Measurements from ENCODE around the gene DYNC1I1.

DYNC1I1 gene

DNA sequence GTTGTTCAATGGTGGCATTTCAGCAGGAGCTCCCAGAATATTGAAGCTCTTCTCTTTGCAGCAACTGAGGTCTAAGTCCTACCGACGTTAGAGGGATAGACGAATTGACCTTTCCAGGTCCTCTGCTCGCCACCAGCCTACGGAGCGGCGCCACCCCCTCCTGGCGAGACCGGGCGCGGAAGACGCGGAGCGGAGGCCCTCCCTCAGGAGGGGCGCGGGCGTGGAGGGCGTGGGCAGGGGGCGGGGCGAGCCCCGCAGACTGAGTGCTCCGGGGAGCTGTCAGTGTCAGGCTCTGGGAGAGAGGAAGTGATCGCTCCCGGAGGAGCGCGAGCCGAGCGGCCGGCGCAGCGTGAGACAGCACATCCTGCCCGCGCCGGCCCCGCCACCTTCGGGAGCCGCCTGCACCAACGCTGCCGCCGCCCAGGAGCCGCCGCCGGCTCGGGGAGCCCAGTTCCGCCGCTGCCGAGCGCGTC lies at the start of gene DYNC1I1:
TSS of gene DYNC1I1 (plus strand) at position 257 of the 473 bp plus-strand sequence. CDS start 32,176 bp downstream, outside the sequence.
- peak in 1 of 2 donors; percentile 4 for DNase-seq (ENCODE audit: low read depth in 2 of 2)

GRCh38 chr7:95723583-95724180 lies 48.7 kb upstream of the DYNC1I1 start:
- no peak for DNase-seq (ENCODE audit: low read depth in 2 of 2)

GRCh38 chr7:95725205-95725604 lies 47.1 kb upstream of the DYNC1I1 start:
- no peak for DNase-seq (ENCODE audit: low read depth in 2 of 2)

DNA sequence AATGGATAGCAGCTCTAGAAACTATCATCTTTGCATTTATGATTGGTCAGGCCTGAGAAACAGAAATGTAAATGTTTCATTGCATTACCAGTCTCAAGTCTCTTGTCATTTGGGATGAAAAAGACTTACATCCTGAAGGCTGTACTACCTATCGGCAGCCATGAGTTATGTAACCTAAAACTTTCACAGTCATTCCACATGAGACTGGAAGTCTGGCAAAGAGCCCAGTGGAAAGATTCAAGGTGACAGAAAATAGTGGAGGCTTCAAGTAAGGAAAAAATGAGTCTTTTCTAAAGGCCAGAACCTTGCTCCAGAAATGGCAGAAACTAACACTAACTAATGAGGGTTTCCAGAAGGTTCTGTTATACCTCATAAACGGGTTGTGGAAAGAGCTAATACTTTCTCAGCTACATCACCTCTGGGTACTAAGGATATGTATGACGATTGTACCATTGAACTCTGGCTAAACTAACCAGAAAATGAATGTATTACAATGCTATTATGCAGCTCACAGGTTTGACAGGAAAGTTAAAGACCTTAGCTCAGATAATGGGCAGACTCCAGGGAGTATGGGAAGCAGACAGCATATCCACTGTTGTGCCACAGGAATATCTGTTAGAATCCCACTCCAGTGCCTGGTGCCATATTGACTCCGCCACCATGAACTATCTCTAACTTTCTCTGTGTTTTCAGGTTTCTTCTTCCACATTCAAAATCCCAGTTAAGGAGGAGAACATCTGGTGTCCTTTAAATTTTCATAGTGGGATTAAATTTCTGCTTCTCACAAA lies 41.7 kb upstream of the DYNC1I1 start:
- no peak for DNase-seq (ENCODE audit: low read depth in 2 of 2)

DNA sequence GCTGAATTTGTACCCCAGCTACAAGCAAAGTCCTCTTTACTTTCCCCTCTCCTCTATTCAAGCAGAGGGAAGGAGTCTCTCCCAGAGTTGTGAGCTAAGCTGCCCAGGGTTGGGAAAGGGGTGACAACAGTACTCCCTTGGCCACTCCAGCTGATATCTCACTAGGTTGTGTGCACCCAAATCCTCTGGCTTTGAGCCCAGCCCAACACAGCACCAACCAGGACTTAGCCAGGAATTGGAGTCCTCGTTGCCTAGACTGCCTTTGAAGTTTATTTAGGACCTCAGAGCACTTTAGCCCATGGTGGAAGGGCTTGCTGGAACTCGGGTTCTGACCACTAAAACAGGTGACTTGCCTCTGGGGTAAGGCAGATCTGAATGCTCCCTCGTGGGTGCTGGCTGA lies 35.7 kb upstream of the DYNC1I1 start:
- no peak for DNase-seq (ENCODE audit: low read depth in 2 of 2)

DNA sequence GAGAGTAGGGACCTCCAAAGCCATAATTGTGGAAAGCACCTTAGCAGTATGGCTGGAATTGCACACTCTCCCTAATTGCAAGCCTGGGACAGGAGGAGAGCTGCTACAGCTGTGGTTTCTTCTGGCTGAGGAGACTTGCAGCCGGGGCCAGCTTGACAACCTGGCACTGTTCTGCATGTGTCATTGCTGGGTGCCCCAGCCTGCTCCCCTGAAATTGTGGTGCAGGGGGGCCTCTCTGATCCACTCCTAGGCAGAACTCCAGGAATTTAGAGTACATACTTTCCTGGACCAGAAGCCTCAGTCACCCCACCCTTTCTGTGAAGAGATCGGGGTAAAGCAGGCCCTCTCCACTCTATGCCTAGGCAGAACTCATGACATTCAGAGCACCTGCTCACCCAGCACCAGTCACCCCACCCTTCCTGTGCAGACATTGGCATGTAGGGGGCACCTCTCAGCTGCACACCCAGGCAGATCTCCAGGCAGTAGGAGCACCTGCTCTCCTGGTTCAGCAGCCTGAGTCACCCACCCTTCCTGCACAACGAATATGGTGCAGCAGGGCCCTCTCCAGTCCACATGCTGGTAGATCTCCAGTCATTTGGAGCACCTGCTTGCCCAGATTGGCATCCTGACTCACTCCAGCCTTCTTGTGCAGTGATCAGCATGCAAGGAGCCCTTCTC lies 34.4 kb upstream of the DYNC1I1 start:
- DNase-seq (ENCODE audit: low read depth in 2 of 2) = no peak

GRCh38 chr7:95749044-95749443 lies 23.3 kb upstream of the DYNC1I1 start:
- DNase-seq (ENCODE audit: low read depth in 2 of 2) = no peak

- no peak for DNase-seq (ENCODE audit: low read depth in 2 of 2)
Observed at GRCh38 chr7:95749515-95749914, 22.8 kb upstream of the DYNC1I1 start.

DNA sequence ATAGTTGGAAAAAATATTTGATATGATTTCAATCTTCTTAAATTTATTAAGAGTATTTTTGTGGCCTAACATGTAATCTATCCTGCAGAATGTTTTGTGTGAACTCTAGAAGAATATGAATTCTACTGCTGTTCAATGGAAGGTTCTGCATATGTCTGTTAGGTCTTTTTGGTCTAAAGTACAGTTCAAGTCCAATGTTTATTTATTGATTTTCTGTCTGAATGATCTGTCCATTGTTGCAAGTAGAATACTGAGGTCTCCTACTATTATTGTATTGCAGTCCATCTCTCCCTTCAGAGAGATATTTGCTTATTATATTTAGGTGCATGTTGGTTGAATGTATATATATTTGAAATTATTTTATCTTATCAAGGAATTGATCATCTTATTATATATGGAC lies 18.9 kb upstream of the DYNC1I1 start:
- DNase-seq (ENCODE audit: low read depth in 2 of 2) = no peak

- DNase-seq (ENCODE audit: low read depth in 2 of 2) = no peak
Observed at GRCh38 chr7:95755277-95755934, 16.9 kb upstream of the DYNC1I1 start.

- DNase-seq (ENCODE audit: low read depth in 2 of 2) = no peak
Observed at GRCh38 chr7:95758187-95758586, 14.2 kb upstream of the DYNC1I1 start.

DNA sequence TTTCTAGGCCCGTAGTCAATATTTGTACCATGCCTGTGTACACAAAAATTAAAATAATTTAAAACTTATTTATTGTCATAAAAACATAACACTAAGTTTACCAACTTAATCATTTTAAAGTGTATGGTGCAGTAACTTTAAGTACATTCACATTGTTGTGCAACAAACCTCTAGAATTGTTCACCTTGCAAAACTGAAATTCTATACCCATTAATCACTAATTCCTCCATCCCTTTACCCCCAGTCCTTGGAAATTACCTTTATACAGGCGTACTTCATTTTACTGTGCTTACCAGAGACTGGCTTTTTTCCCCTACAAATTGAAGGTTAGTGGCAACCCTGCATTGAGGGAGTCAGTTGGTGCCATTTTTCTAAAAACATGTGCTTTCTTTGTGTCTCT lies 6.3 kb upstream of the DYNC1I1 start:
- no peak for DNase-seq (ENCODE audit: low read depth in 2 of 2)

DNA sequence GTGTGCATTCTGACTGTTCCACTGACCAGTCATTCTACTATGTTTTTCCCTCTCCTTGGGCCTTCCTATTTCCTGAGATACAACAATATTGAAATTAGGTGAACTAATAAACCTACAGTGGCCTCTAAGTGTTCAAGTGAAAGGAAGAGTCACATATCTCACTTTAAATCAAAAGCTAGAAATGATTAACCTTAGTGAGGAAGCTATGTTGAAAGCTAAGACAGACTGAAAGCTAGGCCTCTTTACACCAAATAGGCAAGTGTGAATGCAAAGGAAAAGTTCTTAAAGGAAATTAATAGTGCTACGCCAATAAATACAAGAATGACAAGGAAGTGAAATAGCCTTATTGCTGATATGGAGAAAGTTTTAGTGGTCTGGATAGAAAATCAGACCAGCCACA lies 5.7 kb upstream of the DYNC1I1 start:
- DNase-seq (ENCODE audit: low read depth in 2 of 2) = no peak

DNA sequence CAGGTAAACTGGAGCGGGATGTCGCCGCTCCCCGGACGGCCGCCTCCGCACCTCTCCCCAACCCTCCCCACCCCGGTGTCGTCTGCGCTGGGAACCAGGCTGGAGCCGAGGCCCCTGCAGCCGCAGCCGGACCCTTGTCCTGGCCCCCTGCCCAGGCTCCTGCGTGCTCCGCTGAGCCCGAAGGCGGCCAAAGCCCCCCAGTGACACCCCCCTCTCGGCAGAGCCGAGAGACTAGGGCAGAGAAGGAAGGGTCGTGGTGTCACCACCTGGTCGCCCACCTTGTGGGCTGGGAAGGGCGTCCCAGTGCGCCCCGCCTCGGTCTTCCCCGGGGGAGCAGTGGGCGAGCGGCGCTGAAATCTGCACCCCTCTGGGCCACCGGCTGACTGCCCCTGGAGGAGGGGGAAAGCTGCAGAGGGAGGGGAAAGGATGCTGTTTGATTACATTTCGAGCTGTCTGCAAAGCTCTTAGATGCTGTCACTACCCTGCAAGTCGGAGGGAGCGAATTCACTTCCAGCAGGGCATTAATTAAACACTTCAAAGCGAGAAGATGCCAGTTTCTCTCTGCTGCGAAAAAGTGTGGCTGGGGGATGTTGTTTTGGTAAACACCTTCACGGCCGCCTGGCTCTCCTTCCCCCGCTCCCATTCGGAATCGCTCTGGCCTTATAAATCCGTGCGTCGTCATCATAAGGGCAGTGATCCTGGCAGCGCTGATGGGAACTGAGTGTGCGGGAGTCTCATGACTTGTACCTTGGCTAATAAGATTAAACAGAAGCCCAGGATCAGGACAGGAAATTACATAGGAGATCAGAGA lies 622 bp downstream of the DYNC1I1 start:
- no peak for DNase-seq (ENCODE audit: low read depth in 2 of 2)

- no peak for DNase-seq (ENCODE audit: low read depth in 2 of 2)
Observed at GRCh38 chr7:95776561-95777185, 4.3 kb downstream of the DYNC1I1 start.

- DNase-seq (ENCODE audit: low read depth in 2 of 2) = no peak
Observed at GRCh38 chr7:95777269-95777668, 4.9 kb downstream of the DYNC1I1 start.

GRCh38 chr7:95780665-95781064 lies 8.3 kb downstream of the DYNC1I1 start:
- DNase-seq (ENCODE audit: low read depth in 2 of 2) = no peak

- DNase-seq (ENCODE audit: low read depth in 2 of 2) = no peak
Observed at GRCh38 chr7:95781961-95782586, 9.7 kb downstream of the DYNC1I1 start.

GRCh38 chr7:95784796-95785195 lies 12.4 kb downstream of the DYNC1I1 start:
- no peak for DNase-seq (ENCODE audit: low read depth in 2 of 2)

DNA sequence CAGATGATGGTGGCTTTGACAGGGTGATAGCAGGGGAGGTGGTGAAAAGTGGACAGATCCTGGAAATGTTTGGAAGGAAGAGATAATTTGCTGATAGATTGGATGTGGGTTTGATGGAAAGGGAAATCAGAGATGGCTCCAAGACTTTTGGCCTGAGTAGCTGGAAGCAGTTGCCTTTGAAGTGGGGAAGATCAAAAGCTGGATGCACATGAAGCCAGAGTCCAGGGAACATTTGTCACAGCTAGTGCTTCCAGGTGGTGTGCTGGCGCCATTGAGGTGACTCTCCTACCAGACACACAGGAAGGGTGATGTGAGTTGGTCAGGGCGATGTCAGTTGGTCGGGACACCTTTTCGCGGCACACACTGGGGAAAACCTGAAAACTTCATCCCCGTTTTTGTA lies 15.9 kb downstream of the DYNC1I1 start:
- DNase-seq (ENCODE audit: low read depth in 2 of 2) = no peak

Data from stimulated activated CD8-positive, alpha-beta memory T cell treated with anti-CD3 and anti-CD28 coated beads, Interleukin-7, amount 100 ng/mL, for 4 hours (primary cell).